GM21360 (cell line): Measurements from ENCODE around the gene INTS1.
A peak's percentile ranks its signal among the peaks of the same experiment; 100 is the strongest.

Experiments used
- ATAC-seq: cut with Tn5 transposase; IDR thresholded peaks from one replicate; pipeline ENCODE4 v1.9.1; 2021; ENCODE audit warnings: mild to moderate bottlenecking, moderate library complexity; ENCODE audit not compliant: unreplicated experiment

INTS1 gene

DNA sequence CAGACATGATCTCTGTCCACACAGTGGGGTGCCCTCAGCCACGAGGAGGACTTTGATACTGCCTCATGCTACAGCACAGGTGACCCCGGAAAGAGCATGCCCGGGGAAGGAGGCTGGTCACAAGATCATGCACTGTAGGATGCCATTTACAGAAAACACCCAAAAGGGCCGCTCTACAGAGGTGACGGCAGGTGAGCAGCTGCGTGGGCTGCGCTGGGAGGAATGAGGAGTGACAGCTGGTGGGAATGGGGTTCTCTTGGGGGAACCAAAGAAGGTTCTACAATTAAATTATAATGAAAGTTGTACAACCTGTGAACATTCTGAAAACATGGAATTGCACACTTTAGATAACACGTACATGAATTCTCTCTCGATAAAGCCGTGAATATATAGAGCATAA lies 12.0 kb downstream of the INTS1 start:
- ATAC-seq = no peak

GRCh38 chr7:1490837-1491236 lies 13.4 kb downstream of the INTS1 start:
- no peak for ATAC-seq

DNA sequence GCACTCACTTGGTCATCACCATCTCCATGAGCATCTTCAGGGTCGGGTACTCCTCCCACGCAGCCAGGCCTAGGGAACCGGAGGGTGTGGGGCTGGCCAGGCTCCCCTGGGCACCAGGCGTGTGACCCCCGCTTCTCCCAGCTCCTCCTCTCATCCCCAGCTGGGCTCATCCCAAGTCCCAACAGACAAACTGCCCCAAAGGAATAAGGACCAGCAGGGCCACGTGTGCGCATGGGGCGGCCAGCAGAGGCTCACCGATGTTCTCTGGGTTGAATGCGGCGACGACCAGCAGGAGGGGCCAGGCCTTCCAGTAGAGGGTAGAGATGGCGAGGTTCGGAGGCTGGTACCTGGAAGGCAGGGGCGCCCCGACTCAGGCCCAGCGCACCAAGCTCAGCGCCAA lies 14.9 kb downstream of the INTS1 start:
- ATAC-seq = no peak

- ATAC-seq = no peak
Observed at GRCh38 chr7:1488016-1488415, 16.2 kb downstream of the INTS1 start.

DNA sequence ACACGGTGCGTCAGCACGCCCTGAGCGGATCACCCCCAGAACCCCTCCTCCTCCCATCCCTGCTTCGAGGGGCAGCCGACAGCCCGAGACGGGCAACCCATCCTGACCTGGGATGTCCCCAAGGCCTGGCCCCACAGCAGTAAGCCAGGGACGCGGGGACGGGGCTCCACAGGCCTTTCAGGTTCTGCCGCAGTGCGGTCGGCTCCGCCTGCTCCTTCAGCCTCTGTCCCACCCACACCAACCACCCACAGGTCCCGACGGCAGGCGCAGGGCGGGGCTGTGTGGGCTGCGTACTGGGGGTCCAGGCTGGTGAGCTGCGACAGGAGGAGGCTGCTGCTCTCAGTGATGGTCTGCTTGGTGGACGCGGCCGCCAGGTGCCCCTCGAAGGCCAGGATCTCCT lies 16.7 kb downstream of the INTS1 start:
- no peak for ATAC-seq

DNA sequence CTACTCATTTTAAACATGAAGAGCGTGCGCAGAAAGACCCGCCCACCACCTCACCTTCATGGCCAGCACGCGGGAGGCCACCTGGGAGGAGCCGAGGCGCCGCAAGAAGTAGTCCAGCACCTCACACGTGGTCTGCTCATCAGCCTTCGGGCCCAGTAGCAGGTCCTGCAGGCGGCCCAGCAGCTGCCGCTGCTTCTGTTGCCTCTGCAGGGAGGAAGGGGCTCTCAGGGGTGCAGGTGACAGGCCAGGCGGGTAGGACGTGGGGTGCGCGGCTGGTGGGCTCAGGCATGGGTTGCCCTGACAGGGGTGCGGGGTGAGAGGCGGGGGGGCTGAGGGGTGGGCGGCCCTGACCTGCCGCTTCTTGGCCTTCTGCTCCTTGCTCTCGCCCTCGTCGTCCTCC lies 17.6 kb downstream of the INTS1 start:
- ATAC-seq = no peak

DNA sequence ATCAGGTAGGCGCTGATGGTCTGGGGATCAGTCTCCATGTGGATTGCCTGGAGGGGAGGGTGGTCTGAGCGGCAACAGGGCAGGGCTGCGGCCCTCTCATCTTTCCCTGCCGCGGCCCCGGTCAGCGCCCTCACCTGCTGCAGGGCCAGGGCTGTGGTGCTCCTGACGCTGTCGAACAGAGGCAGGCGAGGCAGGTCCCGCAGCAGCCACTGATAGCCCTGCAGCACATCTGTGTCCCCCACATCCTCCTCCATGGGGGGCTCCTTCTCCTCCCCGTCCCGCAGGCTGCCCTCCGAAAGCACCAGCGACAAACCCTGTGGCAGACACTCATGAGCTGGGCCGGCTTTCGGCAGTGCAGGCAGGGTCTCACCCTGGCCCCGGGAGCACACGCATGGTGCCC lies 19.0 kb downstream of the INTS1 start:
- ATAC-seq = no peak

DNA sequence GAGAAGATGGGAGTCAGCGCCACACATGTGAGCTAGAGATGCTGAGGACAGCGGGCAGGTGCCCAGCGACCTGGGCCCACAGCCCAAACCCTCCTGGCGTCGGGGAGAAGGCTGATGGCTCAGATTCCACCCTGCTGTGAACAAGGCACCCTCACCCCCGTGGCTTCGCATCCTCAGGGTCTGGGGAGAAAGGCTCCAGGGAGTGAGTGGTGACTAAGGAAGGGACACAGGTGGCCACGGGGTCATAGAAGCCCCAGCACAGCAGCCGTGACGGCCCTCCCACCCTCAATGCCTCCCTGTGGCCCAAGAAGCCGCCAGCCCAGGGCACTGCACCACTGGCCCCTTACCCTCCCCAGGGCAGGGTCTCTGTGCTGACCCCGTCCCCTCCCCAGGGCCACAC lies 19.6 kb downstream of the INTS1 start:
- ATAC-seq = no peak

- no peak for ATAC-seq
Observed at GRCh38 chr7:1483536-1484505, 20.4 kb downstream of the INTS1 start.

GRCh38 chr7:1483079-1483478 lies 21.1 kb downstream of the INTS1 start:
- ATAC-seq = no peak

DNA sequence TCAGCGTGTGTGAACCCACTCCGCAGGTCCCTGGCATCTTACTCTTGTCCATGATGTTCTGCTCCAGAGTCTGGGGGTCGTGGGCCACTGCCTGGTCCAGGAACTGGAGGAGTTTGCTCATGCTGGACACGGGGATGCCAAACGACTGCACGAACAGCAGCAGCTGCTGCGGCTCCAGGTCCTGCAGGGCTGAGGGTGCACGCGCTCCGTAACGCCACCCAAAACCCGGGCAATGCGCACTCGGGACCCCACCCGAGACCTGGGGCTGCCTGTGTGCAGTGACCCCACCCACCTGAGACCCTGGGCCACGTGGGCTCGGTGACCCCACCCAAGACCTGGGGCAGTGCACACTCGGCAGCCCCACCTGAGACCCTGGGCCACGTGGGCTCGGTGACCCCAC lies 22.9 kb downstream of the INTS1 start:
- ATAC-seq = no peak

DNA sequence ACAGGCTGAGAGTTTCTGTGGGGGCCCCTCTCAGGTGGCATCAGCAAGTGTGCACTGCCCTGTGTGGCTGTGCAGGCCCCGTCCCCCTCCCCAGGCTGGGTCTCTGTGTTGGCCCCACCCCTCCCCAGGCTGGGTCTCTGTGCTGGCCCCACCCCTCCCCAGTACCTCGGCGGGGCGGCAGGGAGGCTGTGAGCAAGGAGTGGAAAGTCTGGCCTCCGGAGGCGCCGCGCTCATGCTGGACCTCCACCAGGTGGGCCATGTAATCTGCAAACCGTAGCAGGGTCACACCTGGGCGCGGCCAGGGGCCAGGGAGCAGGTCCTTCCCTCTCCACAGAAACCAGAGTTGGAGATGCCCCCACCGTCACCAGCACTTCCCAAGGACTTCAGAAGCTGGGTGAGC lies 23.5 kb downstream of the INTS1 start:
- no peak for ATAC-seq

GRCh38 chr7:1479287-1479686 lies 24.9 kb downstream of the INTS1 start:
- ATAC-seq = no peak

DNA sequence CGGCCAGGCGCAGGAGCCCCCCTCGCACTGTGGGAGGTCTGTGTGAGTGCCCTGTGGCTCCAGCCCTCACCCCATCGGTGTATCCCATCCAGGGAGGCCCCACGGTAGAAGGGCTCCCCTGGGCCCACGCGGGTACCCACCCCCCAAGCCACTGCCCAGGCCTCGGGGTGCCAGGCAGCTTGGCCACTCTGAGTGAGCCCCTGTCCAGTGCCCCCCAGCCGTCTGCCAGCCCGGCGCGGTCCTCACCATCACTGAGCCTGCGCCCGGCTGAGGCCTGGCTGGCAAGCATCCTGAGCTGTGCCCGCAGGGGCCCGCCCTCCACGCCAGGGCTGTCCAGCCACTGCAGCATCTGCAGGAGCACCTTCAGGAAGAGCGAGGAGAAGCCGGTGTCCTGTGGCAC lies 25.7 kb downstream of the INTS1 start:
- no peak for ATAC-seq

DNA sequence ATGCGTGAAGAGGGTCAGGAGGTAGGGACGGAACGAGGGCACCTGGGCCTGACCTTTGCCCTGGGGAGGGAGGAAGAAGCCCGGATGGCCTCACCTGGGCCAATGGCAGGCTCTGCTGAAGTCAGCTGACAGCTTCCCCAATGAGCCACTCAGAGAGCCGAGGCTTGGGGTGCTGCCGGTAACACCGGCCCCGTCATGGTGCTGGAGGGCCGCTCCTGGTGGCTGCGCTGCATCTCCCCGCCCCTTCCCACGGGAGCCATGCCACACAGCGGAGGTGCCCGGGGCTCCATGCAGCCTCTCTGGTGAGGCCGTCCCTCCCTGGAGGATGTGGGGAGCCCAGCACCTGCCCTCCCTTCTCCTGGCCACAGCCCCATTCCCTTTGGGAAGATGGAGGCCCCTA lies 27.3 kb downstream of the INTS1 start:
- no peak for ATAC-seq

DNA sequence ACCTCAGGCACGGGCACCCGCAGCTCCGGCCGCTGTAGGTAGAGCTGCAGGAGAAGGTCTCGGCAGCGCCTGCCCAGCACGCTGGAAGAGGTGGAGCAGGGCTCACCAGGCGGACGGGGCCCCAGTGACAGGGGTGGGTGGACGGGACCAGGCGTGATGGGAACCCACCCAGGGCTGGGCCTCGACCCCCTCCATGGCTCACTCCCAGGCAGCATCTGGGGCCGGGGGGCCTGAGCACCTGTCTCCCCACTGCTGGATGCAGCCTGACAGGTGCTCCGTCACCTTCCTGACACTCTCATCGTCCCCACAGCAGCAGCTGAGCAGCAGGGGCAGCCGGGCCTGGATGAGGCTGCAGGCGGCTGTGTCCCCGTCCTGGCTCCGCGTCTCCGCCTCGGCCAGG lies 28.2 kb downstream of the INTS1 start:
- no peak for ATAC-seq

DNA sequence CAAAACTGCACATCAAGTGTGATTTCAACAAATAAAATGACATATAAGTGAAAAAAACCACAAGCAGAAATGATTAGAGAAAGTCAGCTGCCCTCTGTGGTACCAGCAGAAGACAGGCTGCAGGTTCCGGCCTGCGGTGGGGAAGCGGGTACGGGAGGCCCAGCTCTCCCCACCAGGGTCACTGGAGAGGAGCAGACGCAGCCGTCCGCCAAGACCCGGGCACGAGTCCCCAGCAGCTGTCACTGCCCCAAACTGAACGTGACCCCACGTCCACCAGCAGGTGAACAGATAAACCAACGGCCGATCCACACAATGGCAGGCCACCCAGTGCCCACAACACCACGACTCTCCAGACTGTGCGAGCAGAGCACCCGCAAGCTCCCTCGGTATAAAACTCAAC lies 28.8 kb downstream of the INTS1 start:
- ATAC-seq = no peak

- ATAC-seq = no peak
Observed at GRCh38 chr7:1474736-1475135, 29.5 kb downstream of the INTS1 start.

DNA sequence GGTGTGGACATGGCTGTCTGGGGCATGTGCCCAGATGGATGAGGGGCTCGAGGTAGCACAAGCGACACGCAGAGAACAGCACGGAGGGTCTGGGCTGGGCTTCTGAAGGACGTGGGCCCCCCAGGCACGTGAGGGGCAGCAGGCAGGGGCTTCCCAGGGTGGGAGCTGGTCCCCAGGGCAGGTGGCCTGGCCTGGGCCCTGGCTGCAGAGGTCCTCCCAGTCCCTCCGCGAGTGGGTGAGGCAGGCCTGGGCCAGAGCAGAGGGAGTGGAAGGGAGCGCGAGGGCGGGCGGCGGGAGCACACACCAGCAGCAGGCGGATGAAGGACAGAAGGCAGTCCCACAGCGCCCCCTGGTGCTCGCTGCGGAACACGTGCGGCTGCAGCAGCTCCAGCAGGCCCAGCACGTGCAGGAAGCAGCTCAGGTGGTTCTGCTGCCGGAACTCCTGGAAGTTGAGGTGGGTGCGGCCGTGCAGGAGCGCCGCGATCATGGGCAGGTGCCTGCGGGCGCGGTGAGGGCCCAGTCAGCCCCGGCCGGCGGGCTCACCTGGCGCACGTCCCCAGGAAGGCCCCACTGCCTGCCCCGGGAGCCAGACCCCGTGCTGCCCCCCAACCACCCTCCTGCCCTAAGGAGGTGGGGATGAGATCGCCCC lies 30.2 kb downstream of the INTS1 start:
- peak; percentile 48 for ATAC-seq

DNA sequence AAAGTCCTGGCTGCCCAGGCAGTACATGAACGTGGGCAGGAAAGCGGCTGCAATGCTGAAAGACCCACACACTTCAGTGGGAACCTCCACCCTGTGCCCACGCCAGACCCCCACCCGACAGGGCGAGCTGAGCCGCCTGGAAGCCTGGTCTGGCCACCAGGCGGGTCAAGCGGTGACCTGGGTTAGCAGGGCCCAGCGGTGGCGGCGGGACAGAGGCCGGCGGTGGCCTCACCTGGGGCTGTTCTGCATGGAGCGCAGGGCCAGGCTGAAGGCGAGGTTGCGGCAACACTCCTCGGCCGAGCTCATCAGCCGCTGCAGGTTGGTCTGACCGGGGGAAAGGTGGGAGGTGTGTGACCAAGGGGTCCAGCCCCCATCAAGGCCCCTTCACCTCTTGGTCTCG lies 33.3 kb downstream of the INTS1 start:
- no peak for ATAC-seq

DNA sequence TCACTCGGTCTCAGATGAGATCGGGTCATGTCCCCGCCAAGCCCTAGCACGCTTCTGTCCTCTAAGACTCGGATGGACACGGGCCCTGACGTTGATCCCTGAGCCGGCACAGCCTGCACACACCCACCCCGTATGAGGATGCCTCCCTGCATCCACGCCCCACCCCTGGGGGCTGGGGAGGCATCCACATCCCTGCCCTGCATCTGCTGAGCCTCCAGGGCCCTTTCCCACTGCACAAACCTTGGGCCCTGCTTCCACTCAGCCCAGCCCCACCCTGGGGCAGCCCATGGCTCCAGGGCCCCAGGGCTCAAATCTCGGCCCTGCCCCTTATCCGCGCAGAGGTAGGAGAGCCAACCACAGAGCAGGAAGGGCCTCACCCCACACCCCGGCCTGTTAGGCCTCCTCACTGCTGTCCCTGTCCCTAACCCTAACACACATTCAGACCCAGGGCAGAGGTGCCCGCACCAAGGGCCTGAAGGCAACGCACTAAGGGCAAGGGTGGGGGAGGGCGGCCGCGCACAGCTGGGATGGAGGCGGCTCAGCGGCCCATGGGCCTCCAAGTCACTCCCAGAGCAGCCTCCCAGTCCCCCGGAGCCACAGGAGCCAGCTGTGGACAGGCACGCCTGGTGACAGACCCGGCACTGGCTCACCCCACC lies 35.4 kb downstream of the INTS1 start:
- no peak for ATAC-seq

DNA sequence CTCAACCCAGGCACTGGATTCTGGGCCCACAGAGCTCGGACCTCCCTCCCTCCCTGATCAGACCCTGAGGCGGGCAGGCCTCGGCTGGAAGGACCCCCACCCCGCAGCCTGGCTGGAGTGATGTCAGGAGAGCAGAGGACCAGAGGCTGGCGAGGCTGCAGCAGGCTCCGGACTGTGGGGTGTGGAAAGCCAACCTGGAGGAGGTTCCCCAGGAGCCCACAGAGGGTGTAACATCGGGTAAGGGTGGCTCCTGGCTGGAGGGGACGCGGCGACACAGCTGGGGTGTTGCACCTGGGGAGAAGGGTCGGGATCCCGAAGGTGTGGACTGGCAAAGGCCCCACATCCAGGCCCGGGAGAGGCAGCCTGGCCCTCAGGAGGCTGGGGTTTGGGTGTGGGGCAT lies 36.0 kb downstream of the INTS1 start:
- no peak for ATAC-seq
